ENCODE data around the gene CDK19.

Gene CDK19

DNA sequence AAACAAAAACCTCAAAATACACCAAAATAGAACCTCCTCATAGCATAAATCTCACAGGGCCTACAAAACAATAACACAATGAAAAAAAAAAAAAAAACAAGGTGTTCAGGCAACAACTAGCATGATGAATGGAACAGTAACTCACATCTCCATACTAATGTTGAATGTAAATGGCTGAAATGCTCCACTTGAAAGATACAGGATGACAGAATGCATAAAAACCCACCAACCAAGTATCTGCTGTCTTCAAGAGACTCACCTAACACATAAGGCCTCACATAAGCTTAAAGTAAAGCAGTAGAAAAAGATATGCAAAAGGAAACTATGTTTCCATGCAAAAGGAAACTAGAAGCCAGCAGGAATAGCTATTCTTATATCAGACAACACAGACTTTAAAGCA is 121.3 kb downstream of the CDK19 start:
- no peak for DNase-seq

DNA sequence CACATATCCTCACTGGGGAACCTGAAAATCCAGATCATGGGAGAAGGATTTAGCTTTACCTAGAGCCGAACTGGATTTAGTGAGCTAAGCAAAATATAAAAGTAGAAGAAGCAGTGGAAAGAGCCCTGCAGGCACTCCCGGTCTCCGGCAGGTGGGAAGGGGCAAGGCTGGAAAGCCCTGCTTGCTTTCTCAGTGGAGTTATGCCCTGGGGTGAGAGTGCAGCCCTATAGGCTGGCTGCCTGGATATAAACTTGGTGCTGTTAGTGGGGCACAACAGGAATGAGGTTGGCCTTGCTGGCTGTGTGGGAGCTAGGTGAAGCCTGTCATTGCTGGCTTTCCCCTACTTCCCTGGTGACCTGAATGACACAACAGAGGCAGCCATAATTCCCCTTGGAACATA is 122.0 kb downstream of the CDK19 start:
- DNase-seq: no peak

DNA sequence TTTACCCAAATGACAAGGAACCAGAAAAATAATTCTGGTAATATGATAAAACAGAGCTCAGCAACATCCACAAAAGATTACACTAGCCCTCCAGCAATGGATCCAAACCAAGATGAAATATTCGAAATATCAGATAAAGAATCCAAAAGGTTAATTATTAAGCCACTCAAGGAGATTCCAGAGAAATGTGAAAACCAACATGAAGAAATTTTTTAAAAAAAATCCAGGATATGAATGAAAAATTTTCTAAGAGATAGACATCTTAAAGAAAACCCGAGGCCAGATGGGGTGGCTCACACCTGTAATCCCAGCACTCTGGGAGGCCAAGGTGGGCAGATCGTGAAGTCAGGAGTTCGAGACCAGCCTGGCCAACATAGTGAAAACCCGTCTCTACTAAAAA is 124.4 kb downstream of the CDK19 start:
- no peak for DNase-seq

DNA sequence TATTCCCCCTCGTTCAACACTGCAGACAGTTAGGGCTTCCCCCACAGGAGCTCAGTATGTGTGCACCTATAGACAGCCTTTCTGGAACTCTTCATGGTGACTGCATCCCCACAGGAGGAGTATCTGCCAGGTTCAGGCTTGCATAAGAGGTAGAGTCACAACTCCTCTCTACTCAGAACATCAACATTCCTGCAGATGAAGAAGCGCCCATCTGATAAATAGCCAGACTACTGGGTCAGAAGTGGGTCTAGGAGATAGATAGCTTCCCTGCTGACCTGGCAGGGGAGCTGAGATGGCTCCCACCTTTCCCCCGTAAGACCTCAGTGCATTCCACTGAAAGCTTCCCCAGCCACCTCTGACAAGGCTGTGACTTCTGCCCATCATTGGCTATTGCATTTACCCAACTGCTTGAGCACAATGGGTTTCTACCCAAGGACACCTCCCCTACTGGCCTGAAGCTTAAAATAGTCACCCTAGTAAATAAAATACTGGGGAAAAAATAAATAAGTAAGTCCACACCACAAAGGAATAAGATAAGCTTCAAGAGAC is 125.1 kb downstream of the CDK19 start:
- DNase-seq: no peak

DNA sequence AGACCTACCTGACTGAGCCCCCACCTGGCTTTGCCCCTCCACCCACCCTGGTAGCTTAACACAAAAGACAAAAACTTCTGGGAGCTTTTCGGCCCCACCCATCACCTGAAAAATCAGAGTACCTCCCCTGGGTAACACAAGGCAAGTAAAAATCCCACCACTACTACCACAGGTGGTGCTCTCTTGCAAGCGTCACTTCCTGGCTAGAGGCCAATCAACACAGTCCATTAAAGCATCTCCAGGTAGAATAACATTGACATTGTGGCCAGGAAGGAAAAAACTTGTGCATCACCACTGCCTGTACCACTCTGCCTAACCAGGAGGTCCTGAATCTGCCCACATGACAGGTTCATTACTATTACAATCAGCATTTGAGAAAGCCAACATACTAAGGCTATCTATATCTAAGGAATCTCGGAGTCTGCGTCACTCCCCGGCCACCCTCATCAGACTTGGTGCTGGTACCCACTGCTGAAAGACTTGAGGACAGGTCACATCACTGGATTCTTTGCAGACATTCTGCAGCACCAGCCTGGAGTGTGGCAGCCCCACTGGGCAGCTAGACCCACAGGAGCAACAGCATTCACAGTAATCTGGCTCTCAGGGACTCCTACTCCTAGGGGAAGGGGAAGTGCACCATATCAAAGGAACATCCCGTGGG is 125.9 kb downstream of the CDK19 start:
- no peak for DNase-seq

DNA sequence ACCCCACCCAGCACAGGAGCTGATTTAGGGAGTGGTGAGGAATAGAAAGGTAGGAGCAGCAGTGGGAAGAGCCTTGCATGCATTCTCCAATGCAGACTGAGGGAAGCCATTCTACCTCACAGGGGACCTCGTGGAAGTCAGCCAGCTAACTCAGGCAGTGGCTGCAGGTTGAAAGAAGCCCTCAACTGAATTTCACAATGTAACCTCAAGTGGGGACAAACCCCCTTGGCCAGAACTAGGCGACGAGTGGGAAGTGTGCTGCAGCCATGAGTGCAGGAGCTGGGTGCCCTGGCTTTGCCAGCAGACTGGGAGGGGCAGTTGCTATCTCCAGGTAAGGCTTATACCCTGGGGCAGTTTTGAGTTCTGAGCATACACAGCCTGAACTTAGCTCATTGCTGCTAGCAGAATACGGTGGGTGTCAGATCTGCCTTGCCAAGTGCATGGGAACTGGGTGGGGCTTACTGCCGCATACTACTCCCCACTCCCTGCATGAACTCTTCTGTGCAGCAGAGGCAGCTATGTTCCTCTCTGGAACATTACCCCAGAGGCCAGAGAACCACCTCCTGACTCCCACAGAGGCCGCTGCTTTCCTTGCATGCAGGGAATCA is 126.5 kb downstream of the CDK19 start:
- DNase-seq: no peak

DNA sequence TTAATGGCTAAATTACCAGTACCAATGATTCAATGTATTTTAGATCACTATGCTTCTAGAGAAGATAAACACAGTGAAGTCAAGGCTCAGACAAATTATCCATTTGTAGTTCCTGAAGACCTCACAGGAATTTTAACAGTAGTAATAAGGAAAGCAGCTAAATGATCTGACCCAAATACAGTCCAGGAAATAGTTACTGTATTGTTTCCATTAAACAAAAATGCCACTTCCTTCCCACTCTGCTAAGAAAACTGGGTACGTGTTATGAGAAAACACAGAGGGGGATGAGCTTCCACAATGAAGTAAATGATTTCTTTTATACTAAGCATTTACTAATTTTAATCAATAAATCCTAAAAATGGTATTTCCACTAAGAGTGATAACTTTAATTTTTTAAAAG is 127.9 kb downstream of the CDK19 start:
- no peak for DNase-seq

DNA sequence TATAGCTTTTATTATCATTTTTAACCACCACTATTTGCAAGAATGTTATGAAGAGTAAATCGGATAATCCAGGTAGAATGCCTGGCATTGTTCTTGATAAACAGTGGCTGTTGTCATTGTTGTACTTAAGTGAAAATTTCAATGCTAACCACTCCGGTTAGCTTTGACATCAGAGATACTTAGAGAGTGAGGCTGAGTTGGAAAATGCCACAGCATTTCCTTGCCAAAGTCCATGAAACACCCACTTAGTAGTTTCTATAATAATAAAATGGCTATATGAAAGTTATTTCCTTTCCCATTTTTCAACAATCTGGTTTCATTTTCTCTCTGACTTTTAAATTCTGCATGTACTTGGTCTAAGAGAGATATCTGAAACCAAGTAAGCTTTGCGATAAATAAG is 132.0 kb downstream of the CDK19 start:
- no peak for DNase-seq

DNA sequence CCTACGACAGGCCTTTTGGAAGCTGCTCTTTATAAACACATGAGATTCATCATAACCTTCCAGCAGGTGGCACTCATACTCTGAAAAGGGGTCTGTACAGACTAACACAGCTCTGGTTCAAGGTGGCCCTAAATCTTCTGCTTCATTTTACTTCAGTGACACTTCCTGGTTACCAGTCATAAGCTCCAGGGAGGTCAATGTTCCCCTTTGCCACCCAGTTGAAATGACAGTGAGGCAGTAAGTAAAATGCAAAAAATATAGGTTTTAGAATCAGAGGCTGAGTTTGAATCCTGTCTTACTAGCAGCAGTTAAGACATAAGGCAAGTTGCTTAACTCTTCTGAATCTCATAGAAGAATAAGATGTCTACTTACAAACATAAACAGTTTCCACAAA is 132.8 kb downstream of the CDK19 start:
- DNase-seq: peak; percentile 90

DNA sequence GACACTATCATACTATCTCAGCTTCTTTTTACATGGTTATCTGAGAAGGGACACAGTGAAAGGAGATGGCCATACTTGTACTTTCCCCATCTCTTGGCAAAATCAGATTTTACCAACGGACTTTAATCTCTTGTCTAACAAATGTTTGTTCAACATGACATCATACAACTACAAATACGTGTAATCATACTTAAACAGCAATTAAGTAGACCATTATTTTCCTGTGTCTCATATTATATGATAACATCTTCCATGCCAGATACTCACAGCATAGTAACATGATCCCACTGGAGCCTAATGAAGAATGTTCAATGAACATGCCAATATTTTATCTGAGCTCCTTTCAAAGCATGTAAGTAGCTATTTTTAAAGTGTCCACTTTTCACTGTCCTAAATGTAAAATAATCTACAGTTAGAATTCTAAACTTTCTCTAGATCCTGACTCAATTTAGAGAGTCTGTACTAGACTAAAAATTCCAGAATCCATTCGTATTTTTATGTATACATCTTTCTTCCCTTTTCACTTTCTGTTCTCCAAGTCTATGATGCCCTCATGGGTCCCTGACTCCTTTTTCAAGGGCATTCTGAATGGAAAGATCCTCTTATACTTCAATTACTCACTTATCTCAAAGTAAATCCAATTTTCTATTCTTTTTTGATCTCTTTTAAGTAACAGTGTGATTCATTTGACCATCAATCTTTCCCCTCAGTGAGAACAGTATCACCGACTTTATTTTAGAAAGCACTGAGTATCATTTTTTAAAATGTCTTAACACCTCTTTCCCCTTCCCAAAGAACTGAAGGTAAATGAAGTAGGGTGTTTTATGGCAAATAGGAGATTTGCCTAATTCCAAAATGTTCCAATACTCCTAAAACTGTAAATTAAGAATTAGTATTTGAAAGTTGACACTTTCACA is 133.5 kb downstream of the CDK19 start:
- DNase-seq: peak; percentile 32

DNA sequence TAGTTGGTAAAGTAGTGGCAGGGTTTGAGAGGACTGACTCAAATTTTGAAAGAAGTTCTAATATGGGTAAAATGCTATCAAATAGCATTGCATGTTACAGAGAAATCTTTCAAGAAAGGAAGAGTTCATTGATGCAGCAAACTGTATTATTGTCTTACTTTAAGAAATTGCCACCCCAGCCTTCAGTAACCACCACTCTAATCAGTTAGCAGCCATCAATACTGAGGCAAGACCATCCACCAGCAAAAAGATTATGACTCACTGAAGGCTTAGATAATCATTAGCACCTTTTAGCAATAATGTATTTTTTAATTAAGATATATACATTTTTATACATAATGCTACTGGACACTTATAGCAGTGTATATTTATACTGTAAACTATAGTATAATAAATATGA is 138.9 kb downstream of the CDK19 start:
- DNase-seq: no peak

DNA sequence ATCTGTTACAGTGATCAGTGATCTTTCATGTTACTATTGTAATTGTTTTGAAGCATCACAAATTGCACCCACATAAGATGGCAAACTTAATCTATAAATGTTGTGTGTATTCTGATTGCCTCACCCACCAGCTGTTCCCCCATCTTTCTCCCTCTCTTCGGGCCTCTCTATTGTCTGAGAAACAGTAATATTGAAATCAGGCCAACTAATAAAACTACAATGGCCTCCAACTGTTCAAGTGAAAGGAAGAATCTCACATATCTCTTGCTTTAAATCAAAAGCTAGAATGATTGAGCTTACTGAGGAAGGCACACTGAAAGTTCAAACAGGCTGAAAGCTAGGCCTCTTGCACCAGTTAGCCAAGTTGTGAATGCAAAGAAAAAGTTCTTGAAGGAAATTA is 141.2 kb downstream of the CDK19 start:
- no peak for DNase-seq

DNA sequence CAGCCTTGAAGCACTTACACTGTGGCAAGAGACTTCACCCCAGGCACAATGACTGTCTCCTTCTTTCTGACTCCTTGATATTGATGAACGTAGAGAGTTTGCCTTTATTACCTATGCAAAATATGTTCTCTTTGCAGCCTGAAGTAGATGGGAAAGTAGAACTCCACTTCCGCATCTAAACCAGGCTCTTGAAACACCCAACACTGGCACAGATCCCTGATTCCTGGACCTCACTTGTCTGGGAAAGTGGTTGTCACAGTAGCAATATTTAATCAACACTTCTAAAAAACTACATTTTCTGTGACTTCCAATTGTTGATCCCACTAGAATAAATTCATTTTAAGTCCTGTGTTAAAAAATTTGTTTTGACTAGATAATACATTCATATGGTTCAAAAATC is 143.1 kb downstream of the CDK19 start:
- DNase-seq: no peak

DNA sequence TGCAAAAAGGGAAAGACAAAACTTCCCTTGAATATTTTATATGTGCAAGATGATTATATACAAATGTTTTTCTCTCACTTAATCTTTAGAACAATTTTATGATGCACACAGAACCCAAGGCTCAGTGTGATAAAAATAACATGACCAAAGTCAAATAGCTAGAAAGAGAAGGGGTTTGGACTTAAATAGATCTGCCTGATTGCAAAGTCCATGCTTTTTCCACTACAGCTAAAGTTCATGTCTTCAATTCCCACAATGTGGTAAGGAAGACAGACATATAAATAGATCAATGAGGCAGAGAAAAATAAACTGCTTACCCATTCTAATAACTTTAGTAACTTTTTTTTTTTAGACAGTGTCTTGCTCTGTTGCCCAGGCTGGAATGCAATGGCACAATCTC is 143.8 kb downstream of the CDK19 start:
- no peak for DNase-seq

DNA sequence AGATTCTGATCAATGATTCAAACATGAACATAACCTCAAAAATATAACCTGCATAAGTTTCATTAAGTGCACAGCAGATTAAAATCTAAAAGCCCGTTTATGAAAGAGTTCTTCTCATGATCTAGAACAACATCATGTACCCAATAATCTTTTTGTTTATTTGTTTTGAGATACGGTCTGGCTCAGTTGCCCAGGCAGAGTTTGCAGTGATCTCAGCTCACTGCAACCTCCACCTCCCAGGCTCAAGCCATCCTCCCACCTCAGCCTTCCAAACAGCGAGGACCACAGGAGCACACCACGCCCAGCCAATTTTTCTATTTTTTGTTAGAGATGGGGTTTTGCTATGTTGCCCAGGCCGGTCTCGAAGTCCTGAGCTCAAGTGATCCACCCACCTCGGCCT is 149.7 kb downstream of the CDK19 start:
- DNase-seq: no peak

DNA sequence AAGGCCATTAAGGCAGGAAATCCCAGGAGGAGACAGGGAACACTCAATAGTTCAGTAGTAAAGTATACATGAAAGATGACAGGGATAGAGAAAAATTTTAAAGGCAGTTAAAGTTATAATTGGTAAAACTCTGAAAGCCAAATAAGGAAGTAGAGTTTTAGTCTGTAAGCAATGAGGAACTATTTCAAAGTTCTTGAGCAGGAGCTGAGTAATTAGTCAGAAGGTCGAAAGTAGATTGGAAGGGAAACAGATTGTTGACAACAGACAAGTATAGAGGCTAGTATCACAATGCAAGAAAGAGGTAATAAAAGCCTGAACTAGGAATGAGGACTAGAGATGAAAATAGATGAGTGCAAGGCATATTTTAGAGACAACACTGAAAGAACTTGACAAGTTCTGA is 150.3 kb downstream of the CDK19 start:
- peak; percentile 86 for DNase-seq

DNA sequence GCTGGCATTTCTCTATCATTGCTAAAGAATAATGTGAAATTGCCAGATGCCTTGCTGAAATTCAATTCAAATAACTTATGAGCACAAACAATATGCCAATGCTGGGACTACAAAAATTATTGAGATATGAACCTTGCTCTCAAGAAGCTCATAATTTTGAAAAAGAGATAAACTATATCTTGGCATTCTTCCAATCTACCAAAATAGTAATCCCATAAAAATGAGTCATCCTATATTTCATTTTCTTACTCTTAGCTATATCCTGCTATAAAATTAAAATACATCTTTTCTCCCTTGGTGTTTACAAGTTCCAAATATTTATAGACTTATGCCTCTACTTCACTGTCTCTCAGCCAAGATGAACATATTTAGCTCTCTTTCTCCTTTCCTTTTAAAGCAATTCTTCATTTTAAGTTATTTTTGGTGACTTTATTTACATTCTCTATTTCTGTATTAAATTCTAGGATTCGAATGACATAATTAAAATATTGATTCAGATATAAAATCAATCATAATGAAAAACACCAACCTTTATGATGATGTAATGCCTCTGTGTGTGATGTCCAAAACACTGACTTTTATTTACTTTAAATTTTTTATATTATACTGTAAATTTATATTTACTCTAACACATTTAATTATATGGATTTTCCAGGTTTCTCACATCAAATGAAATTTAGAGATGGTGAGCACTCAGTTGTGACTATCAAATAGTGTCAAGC is 152.6 kb downstream of the CDK19 start:
- no peak for DNase-seq

DNA sequence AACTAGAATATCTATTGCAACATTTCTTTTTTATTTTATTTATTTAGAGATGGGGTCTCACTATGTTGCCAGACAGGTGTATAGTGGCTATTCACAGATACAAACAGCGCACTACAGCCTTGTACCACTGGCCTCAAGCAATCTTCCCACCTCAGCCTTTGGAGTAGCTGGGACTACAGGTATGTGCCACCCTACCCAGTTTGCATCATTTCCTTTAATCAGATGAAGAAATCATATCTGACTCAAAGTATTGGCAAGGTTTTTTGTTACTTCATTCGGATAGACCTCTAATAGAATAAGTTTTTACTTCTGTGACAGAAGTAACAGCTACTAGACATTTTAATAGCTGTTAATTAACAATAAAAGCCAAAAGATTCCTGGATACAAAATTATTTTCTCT is 153.9 kb downstream of the CDK19 start:
- no peak for DNase-seq

DNA sequence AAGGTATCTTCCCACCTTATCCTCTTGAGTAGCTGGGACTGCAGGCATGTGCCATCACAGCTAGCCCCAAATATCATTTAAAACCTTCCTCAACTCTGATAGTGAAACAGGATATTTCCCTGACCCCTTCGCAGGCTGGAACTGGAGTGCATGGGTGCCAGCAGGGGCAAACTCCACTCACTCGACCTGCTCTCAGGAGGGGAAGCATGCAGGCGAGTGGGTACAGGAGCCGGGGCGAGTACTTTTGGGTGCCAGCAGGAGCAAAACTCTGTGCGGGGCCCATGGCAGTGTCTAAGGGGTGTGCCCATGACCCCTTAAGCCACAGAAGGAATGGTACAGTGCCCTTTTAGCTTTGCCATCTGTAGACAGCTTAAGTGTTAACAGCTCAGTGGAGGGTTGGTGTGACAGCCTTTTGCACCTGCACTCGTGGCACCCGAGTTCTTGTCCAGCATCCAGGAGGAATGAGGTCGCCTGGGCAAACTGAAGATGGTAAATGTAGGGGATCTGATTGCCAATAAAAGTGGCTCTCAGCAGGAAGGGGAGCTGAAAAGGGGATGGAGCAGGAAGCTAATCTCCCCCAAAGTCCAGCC is 155.1 kb downstream of the CDK19 start:
- DNase-seq: no peak

DNA sequence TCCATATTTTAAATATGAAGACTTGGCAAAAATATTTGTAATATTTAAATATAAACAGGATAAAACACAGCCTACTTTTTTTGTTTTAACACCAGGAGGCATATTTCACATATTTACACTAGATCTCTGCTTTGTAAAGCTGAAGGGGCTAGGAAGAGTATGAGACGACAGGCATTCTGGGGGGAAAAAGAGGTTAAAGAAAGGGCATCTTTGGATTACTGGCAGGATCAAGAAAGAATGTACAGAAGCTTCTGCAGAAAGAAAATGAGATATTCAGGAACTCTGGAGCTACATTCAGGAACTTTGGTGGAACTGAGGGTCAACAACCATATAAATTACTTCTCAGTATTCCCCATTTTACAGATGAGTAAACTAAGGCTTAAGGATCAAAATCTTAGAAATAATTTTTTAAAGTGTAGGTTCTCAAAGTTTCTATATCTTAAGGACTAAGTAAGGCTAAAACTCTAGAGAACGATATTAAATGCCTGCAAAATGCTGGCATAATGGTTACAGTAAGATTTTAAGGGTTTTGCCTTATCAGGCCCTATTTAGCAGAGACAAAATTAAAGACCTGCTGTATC is 156.5 kb downstream of the CDK19 start:
- DNase-seq: no peak

DNA sequence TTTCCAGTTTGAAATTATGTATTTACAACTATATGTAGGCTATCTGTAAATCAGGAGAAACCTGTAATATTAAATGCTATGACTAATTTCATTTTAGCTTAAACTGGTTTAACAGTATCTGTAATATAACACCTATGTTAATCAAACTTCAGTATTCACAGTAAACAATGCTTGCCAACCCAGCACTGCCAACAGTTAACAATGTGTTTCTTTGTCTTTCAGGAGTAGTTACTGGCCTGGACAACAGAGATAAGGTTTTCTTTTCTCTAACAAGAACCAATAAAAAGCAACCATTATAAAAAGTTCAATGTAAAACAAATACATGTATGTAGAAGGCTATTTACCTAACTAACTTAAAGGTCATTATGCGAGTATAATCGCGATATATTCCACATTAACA is 158.8 kb downstream of the CDK19 start:
- DNase-seq: no peak

DNA sequence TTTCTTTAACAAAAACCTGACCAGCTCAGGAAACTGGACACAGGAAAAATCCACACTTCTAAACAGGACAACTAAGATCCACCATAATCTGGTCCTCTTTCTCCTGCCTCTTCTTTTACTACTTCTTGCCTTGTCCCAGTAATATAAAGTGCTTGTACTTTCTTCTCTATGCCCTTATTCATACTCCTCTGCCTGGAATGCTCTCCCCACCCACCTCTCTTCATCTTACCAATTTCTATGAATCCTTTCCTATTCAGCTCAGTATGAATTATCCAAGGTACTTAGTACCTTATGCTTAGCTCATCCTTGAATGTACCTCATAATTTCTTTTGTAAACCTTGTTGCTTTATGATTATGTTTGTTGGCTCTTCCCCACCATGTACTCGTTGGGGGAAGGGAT is 159.4 kb downstream of the CDK19 start:
- no peak for DNase-seq

Data from suppressor macrophage treated with lipopolysaccharide for 4 hours (primary cell).